T-cell (primary cell): ENCODE data around the gene DDX39B. TPM values are rescaled to one million over a fixed set of nuclear protein-coding genes. Genes with fewer than 3 reads are reported as not detected.

Source experiments
- ATAC-seq, 4 experiments: fragments of 200-7000 bp in 3 of 4; fragments of 150-1000 bp in 1 of 4; cut with Tn5 transposase; replicated peaks in 1 of 4; 1 replicate in 3 of 4; 2 replicates in 1 of 4; pipeline ENCODE4 v1.10.0; 2021; ENCODE audit warnings: moderate library complexity in 3 of 4, mild to moderate bottlenecking in 2 of 4, moderate number of reproducible peaks in 1 of 4
- CTCF ChIA-PET, 2 donors: fragments of 300-600 bp; sonication (Branson Sonifier 250); formaldehyde crosslinking; loops; one replicate each; lab custom pipeline; 2022; ENCODE audit warnings: antibody characterized with exemption in 2 of 2; lab: Charles Lee
- POLR2A ChIA-PET, 2 donors: fragments of 300-600 bp; sonication (Branson Sonifier 250); formaldehyde crosslinking; loops; one replicate each; lab custom pipeline; 2022; ENCODE audit warnings: antibody characterized with exemption in 2 of 2; lab: Charles Lee
- DNase-seq, 35 experiments: peaks; one replicate each; pipeline versions ENCODE4 v3.0.0 to v3.0.0-alpha.2; 2013 to 2023
- H3K27ac ChIP-seq: one replicate; pipeline ENCODE4 v1.5.1; 2013; ENCODE audit warnings: low read length
- H3K27me3 ChIP-seq, 2 experiments: replicated peaks in 1 of 2; 1 replicate in 1 of 2; 2 replicates in 1 of 2; pipeline versions ENCODE4 v1.6.1 to v1.7.0; 2013; ENCODE audit warnings: low read length in 1 of 2, mixed read lengths in 1 of 2; ENCODE audit not compliant: control insufficient read depth in 2 of 2, insufficient read depth in 2 of 2; ENCODE audit errors: extremely low read depth in 1 of 2
- H3K36me3 ChIP-seq, 2 donors: 1 replicate in 1 of 2; 2 replicates in 1 of 2; pipeline versions ENCODE4 v1.6.1 to v1.7.0; 2013; ENCODE audit warnings: low read length in 1 of 2; ENCODE audit not compliant: control insufficient read depth in 2 of 2, insufficient read depth in 1 of 2; ENCODE audit errors: extremely low read depth in 1 of 2
- H3K4me1 ChIP-seq, 2 experiments: 1 replicate in 1 of 2; 2 replicates in 1 of 2; pipeline versions ENCODE4 v1.6.1 to v1.7.0; 2013; ENCODE audit warnings: low read length in 2 of 2, mixed read lengths in 1 of 2; ENCODE audit not compliant: insufficient read depth in 2 of 2, control insufficient read depth in 1 of 2; ENCODE audit errors: extremely low read depth in 1 of 2
- H3K4me3 ChIP-seq, 2 donors: 1 replicate in 1 of 2; 2 replicates in 1 of 2; pipeline versions ENCODE4 v1.5.1 to v1.7.0; 2013; ENCODE audit warnings: mild to moderate bottlenecking in 2 of 2, low read length in 1 of 2, moderate library complexity in 1 of 2; ENCODE audit not compliant: control insufficient read depth in 1 of 2; ENCODE audit errors: extremely low read depth in 1 of 2
- H3K9me3 ChIP-seq: 2 replicates; pipeline ENCODE4 v1.7.0; 2013
- H3K27ac Mint-ChIP-seq, 2 donors: one replicate each; pipeline ENCODE4 v1.8.0; 2020 to 2021; ENCODE audit warnings: mild to moderate bottlenecking in 2 of 2, mixed read lengths in 2 of 2
- H3K27me3 Mint-ChIP-seq, 2 donors: one replicate each; pipeline ENCODE4 v1.8.0; 2021 to 2022; ENCODE audit warnings: mixed read lengths in 2 of 2
- H3K36me3 Mint-ChIP-seq: one replicate; pipeline ENCODE4 v1.8.0; 2021; ENCODE audit warnings: mixed read lengths
- H3K4me1 Mint-ChIP-seq, 3 donors: one replicate each; pipeline ENCODE4 v1.8.0; 2020 to 2022; ENCODE audit warnings: mixed read lengths in 3 of 3, mild to moderate bottlenecking in 1 of 3
- H3K4me3 Mint-ChIP-seq, 3 donors: one replicate each; pipeline ENCODE4 v1.8.0; 2020 to 2022; ENCODE audit warnings: mild to moderate bottlenecking in 3 of 3, mixed read lengths in 3 of 3, moderate library complexity in 3 of 3
- H3K9me3 Mint-ChIP-seq, 3 donors: one replicate each; pipeline ENCODE4 v1.8.0; 2020 to 2022; ENCODE audit warnings: mixed read lengths in 3 of 3
- WGBS: methylation state at CpG from one replicate; pipeline ENCODE4 v1.1.5; 2013; ENCODE audit warnings: missing lambda C conversion rate; ENCODE audit not compliant: insufficient coverage; 5-methylcytosine and 5-hydroxymethylcytosine counted together
- total RNA-seq, 35 experiments: library from RNA in 6 of 35; stranded (reverse) in 6 of 35; fragments of 120-200 nt in 1 of 35; gene quantifications; one replicate each; pipeline versions ENCODE4 v1.2.1 to v1.2.4 and lab custom pipeline; 2013 to 2026

Gene DDX39B
- total RNA-seq, 5 donors from 2014 or later (not counting 1 experiment from before 2014, with no cell fraction given) = 507 to 669 (median 631) TPM

DNA sequence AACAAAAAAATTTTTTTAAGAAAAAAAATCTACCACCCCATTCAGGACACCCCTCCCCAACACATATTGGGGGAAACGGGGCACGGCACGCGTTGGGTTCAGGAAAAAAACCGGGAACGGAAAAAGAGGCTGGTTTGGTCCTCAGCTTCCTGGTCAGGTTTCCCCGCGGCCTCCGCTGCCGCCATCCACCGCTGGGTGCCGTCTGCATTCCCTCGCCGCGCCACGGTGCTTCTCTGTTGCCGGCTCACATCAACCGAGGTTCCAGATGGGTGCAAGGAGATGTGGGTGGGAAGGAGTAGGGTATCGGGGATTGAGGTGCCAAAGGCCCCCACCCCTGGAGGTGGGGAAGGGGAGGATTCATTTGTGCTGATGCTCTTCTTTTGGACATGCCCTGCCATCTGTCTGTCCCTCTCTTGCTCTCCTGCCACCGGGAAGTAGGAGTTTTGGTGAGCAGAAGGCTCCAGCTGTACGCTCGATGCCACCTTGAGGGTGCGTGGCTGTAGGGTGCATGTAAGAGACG lies 7.2 kb downstream of the DDX39B start:
- H3K4me1 Mint-ChIP-seq = peaks cover 36 to 46% (median 41%) of the 10 kb centered on the region in 3 donors
- Histone ChIP-seq H3K27me3 (no peaks in the 10 kb centered on the region), H3K9me3 (no peaks in the 10 kb centered on the region), H3K27ac (no peak overlapping the region), H3K4me1 (peaks cover 9 to 18% of the 10 kb centered on the region in 2 experiments), H3K36me3 (peaks cover 18 to 96% of the 10 kb centered on the region in 2 donors), H3K4me3 (no peak overlapping the region)
- H3K4me3 Mint-ChIP-seq = no peak overlapping the region
- H3K27ac Mint-ChIP-seq = no peak overlapping the region
- 92% methylated on average over 21 of the region's 24 CpGs for WGBS
- CTCF ChIA-PET = no interaction called here
- H3K27me3 Mint-ChIP-seq = no peaks in the 10 kb centered on the region
- DNase-seq (no peak), ATAC-seq (no peak)
- no peaks in the 10 kb centered on the region for H3K9me3 Mint-ChIP-seq
- POLR2A ChIA-PET = no interaction called here
- H3K36me3 Mint-ChIP-seq = peaks cover 76% of the 10 kb centered on the region

DNA sequence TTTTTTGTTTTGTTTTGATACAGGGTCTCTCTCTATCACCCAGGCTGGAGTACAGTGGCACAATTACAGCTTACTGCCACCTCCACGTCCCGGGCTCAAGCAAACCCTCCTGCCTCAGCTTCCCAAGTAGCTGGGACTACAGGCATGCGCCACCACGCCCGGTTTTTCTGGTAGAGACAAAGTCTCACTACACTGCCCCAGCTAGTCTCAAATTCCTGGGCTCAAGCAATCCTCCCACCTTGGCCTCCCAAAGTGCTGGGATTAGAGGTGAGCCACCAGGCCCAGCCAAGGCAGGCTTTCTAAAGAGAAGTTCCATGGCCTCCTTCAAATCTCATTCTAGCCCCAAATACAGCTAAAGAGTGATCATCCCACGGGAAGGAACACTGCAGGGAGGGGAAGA lies 7.8 kb downstream of the DDX39B start:
- Histone ChIP-seq H3K4me1 (peaks cover 4 to 13% of the 10 kb centered on the region in 2 experiments), H3K9me3 (no peaks in the 10 kb centered on the region), H3K36me3 (peaks cover 19 to 93% of the 10 kb centered on the region in 2 donors), H3K27me3 (no peaks in the 10 kb centered on the region), H3K4me3 (no peak overlapping the region), H3K27ac (no peak overlapping the region)
- H3K9me3 Mint-ChIP-seq = no peaks in the 10 kb centered on the region
- H3K4me1 Mint-ChIP-seq = peaks cover 31 to 40% (median 35%) of the 10 kb centered on the region in 3 donors
- no peak for ATAC-seq
- H3K4me3 Mint-ChIP-seq = peak overlapping the region in 1 of 3 donors; percentile 13
- H3K36me3 Mint-ChIP-seq = peaks cover 70% of the 10 kb centered on the region
- DNase-seq = no peak
- ChIA-PET CTCF (no interaction called here), POLR2A (no interaction called here)
- no peaks in the 10 kb centered on the region for H3K27me3 Mint-ChIP-seq
- WGBS = 97% methylated on average over 3 of the region's 6 CpGs
- H3K27ac Mint-ChIP-seq = no peak overlapping the region

DNA sequence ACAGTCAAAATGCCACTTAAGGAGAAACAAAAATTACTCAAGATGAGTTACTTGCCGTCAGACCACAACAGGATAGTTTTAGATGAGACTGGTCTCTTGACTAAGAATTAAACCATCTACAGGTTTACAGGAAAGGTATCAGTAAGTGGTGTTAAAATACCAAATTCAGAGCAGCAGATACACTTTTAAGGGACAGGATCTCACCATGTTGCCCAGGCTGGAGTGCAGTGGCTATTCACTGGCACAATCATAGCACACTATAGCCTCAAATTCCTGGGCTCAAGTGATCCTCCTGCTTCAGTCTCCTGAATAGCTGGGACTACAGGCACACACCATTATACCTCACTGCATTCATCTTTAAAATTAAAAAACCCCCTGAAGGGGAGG lies 8.4 kb downstream of the DDX39B start:
- ATAC-seq (no peak), DNase-seq (no peak)
- Histone ChIP-seq H3K4me3 (no peak overlapping the region), H3K9me3 (no peaks in the 10 kb centered on the region), H3K27ac (no peak overlapping the region), H3K36me3 (peaks cover 14 to 88% of the 10 kb centered on the region in 2 donors), H3K27me3 (no peaks in the 10 kb centered on the region), H3K4me1 (peaks cover 0 to 7% of the 10 kb centered on the region in 2 experiments)
- no peak overlapping the region for H3K4me3 Mint-ChIP-seq
- peaks cover 25 to 34% (median 29%) of the 10 kb centered on the region in 3 donors for H3K4me1 Mint-ChIP-seq
- H3K9me3 Mint-ChIP-seq = no peaks in the 10 kb centered on the region
- POLR2A ChIA-PET = no interaction called here
- H3K27ac Mint-ChIP-seq = peak overlapping the region; percentile 15 to 25
- H3K36me3 Mint-ChIP-seq = peaks cover 65% of the 10 kb centered on the region
- no CpG with 5 or more reads among the region's 1 CpG for WGBS
- CTCF ChIA-PET = no interaction called here
- no peaks in the 10 kb centered on the region for H3K27me3 Mint-ChIP-seq

DNA sequence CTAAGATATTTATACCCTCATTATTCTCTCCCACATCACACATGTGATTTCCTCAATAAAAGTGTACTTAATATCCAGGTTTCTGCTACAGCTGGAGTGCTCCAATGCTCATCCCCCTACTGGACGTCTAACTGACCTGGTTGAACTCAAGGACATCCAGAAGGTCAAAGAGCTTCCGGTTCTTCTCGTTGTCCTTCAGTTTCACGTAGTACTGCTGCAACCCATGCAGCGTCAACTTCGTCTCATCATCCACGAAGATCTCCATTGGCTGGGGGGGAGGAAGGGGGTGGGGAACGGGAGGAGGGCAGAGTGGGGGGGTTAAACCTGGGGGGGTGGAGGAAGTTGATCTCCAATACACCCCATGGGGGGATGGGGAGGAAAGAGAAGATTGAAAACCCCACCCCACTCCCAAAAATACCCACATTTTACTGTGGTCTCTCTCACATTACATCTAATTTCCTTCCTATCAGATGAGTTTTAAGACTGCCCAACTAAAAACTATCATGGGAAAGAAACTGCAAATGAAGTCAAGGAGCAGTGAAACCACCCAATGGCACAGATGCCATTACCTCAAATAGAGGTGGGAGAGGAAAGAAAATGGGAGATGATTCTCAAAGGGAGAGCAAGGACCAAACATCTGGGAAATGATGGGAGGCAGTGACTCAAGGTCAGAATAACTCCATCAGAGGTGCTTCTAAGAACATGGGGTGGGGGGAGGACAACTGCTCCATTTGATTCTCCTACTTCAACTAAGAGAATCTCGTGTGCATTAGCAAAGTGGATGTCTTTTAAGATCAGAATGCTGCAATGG lies 9.0 kb downstream of the DDX39B start:
- CTCF ChIA-PET = no interaction called here
- Histone ChIP-seq H3K4me3 (no peak overlapping the region), H3K27ac (no peak overlapping the region), H3K36me3 (peaks cover 14 to 82% of the 10 kb centered on the region in 2 donors), H3K9me3 (no peaks in the 10 kb centered on the region), H3K27me3 (no peaks in the 10 kb centered on the region), H3K4me1 (peaks cover 0 to 7% of the 10 kb centered on the region in 2 experiments)
- Mint-ChIP-seq H3K4me1 (peaks cover 19 to 31% (median 26%) of the 10 kb centered on the region in 3 donors), H3K4me3 (no peak overlapping the region), H3K27ac (peak overlapping the region; percentile 15 to 25), H3K36me3 (peaks cover 61% of the 10 kb centered on the region), H3K27me3 (no peaks in the 10 kb centered on the region), H3K9me3 (no peaks in the 10 kb centered on the region)
- POLR2A ChIA-PET = interaction anchor here in 1 of 2 donors (0.5 kb wide), 1 partner anchor 126 kb away, joined by 6 read pairs; no protein-coding TSS in a partner anchor
- DNase-seq (no peak), ATAC-seq (no peak)
- WGBS = 90% methylated on average over 1 of the region's 9 CpGs

DNA sequence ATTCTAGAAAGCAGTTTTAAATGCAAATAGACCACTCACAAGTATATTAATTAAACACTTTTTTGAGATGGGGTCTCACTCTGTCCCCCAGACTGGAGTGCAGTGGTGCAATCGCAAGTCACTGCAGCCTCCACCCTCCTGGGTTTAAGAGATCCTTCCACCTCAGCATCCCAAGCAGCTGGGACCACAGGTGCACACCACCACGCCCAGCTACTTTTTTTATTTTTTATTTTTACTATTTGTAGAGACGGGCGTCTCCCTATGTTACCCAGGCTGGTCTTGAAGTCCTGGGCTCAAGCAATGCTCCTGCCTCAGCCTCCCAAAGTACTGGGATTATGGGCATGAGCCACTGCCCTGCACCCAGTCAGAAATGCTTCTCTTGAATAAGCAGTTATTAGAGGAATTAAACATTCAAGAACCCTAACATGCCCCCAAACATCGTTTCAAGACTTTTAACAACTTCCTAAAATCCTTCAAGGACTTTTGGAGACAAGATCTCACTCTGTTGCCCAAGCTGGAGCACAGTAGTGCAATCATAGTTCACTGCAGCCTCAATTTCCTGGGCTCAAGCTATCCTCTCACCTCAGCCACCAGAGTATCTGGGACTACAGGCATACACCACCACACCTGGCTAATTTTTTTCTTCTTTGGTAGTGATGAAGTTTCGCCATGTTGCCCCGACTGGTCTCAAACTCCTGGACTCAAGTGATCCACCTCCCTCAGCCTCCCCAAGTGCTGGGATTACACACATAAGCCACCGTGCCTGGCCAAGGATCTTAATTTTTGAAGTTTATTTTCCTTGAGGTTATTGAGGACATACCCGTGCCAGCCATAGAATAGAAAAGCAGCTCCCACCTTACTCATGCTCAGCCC lies 9.8 kb downstream of the DDX39B start:
- Mint-ChIP-seq H3K27me3 (no peaks in the 10 kb centered on the region), H3K36me3 (peaks cover 57% of the 10 kb centered on the region), H3K27ac (no peak overlapping the region), H3K4me3 (no peak overlapping the region), H3K4me1 (peaks cover 14 to 26% (median 22%) of the 10 kb centered on the region in 3 donors), H3K9me3 (no peaks in the 10 kb centered on the region)
- Histone ChIP-seq H3K4me3 (no peak overlapping the region), H3K9me3 (no peaks in the 10 kb centered on the region), H3K27ac (no peak overlapping the region), H3K4me1 (peaks cover 0 to 7% of the 10 kb centered on the region in 2 experiments), H3K36me3 (peaks cover 14 to 73% of the 10 kb centered on the region in 2 donors), H3K27me3 (no peaks in the 10 kb centered on the region)
- CTCF ChIA-PET = interaction anchor here in 1 of 2 donors (0.8 kb wide), 1 partner anchor 67 kb away, joined by 3 read pairs; no protein-coding TSS in a partner anchor
- no peak for DNase-seq
- POLR2A ChIA-PET = interaction anchor here in 1 of 2 donors (0.5 to 0.9 kb wide), 2 partner anchors 9 to 127 kb away, joined by 3 to 6 read pairs; partner anchors contain the start of gene DDX39B
- 91% methylated on average over 4 of the region's 9 CpGs for WGBS
- ATAC-seq = no peak

DNA sequence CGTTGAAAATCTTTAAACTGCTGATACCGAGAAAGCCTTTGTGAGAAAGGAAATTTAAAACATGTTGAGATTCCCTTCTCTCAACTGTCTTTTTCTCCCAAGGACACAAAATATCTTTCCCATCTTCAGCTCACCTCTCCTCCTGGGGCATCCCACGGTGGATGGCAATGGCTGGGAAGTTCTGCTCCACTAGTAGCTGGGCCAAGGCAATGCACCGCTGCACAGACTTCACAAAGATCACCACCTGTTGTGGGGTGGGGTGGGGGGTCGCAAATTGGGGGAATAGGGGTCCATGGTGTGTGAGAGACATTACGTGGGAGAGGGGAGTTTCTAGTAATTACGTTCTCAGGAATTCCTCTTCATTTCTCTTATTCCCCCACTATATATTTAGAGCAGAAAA lies 10.6 kb downstream of the DDX39B start:
- Mint-ChIP-seq H3K4me1 (peaks cover 13 to 21% (median 16%) of the 10 kb centered on the region in 3 donors), H3K4me3 (no peak overlapping the region), H3K27ac (no peak overlapping the region), H3K27me3 (no peaks in the 10 kb centered on the region), H3K36me3 (peaks cover 51% of the 10 kb centered on the region), H3K9me3 (no peaks in the 10 kb centered on the region)
- WGBS = no CpG with 5 or more reads among the region's 7 CpGs
- H3K36me3 ChIP-seq = peaks cover 12 to 65% of the 10 kb centered on the region in 2 donors
- no peak overlapping the region for H3K4me3 ChIP-seq
- H3K27ac ChIP-seq = no peak overlapping the region
- H3K9me3 ChIP-seq = no peaks in the 10 kb centered on the region
- H3K27me3 ChIP-seq = no peaks in the 10 kb centered on the region
- no peak for DNase-seq
- no peak for ATAC-seq
- CTCF ChIA-PET = interaction anchor here in 1 of 2 donors (0.8 kb wide), 1 partner anchor 67 kb away, joined by 3 read pairs; no protein-coding TSS in a partner anchor
- H3K4me1 ChIP-seq = peaks cover 0 to 4% of the 10 kb centered on the region in 2 experiments
- POLR2A ChIA-PET = interaction anchor here in 1 of 2 donors (0.9 kb wide), 1 partner anchor 10 kb away, joined by 3 read pairs; the partner anchor contains the start of gene DDX39B
